IMR-90 (cell line): ENCODE results near the gene LIMS2. TPM values are rescaled to one million over a fixed set of nuclear protein-coding genes. Genes with fewer than 3 reads are reported as not detected.
A peak's percentile ranks its signal among the peaks of the same experiment; 100 is the strongest.

Source experiments
- ATAC-seq: fragments of 200-7000 bp; cut with Tn5 transposase; 2 replicates; pipeline ENCODE4 v1.9.1; 2020; ENCODE audit warnings: low read depth, mild to moderate bottlenecking, moderate library complexity
- BruUV-seq: library from RNA; stranded (reverse); fragments of 400-500 nt; replicated peaks from 2 replicates; lab custom pipeline; 2021; lab: Mats Ljungman, UMichigan
- CTCF ChIA-PET: fragments of 300-600 bp; formaldehyde crosslinking; extraction: SDS; loops from one replicate; lab custom pipeline; 2021; ENCODE audit warnings: antibody characterized with exemption; lab: Yijun Ruan, JAX
- POLR2A ChIA-PET: fragments of 300-600 bp; sonication (Branson Sonifier 250); formaldehyde crosslinking; loops from one replicate; lab custom pipeline; 2022; ENCODE audit warnings: antibody characterized with exemption; ENCODE audit not compliant: unreplicated experiment; lab: Charles Lee
- DNase-seq: peaks from one replicate; pipeline ENCODE4 v3.0.0; 2013
- H2AFZ ChIP-seq: replicated peaks from 2 replicates; pipeline ENCODE3; 2013; ENCODE audit warnings: low read length, mild to moderate bottlenecking; ENCODE audit not compliant: poor library complexity
- H2AK5ac ChIP-seq: 2 replicates; pipeline ENCODE4 v1.6.1; 2013; ENCODE audit warnings: low read depth, low read length, inconsistent platforms
- H2AK9ac ChIP-seq: replicated peaks from 2 replicates; pipeline ENCODE3; 2013; ENCODE audit warnings: mild to moderate bottlenecking, low read depth, low read length, moderate library complexity; ENCODE audit not compliant: poor library complexity
- H2BK120ac ChIP-seq: 2 replicates; pipeline ENCODE4 v1.6.1; 2013; ENCODE audit warnings: low read depth, low read length, inconsistent platforms
- H2BK15ac ChIP-seq: 3 replicates; pipeline ENCODE4 v1.6.1; 2013; ENCODE audit warnings: low read depth, low read length, inconsistent platforms
- H2BK20ac ChIP-seq: 2 replicates; pipeline ENCODE4 v1.6.1; 2013; ENCODE audit warnings: low read depth, mild to moderate bottlenecking, inconsistent platforms, low read length, moderate library complexity
- H2BK5ac ChIP-seq: 2 replicates; pipeline ENCODE4 v1.6.1; 2013; ENCODE audit warnings: mild to moderate bottlenecking, low read depth, low read length, inconsistent platforms; ENCODE audit not compliant: poor library complexity, severe bottlenecking
- H3K14ac ChIP-seq: replicated peaks from 2 replicates; pipeline ENCODE4 v1.6.1; 2013; ENCODE audit warnings: low read depth, low read length, inconsistent platforms
- H3K18ac ChIP-seq: 2 replicates; pipeline ENCODE4 v1.6.1; 2013; ENCODE audit warnings: low read depth, low read length, control low read depth
- H3K23ac ChIP-seq: 2 replicates; pipeline ENCODE4 v1.6.1; 2013; ENCODE audit warnings: low read depth, low read length, inconsistent platforms
- H3K27ac ChIP-seq: 2 replicates; pipeline ENCODE4 v1.5.1; 2013; ENCODE audit warnings: mild to moderate bottlenecking, control low read depth, low read length; ENCODE audit not compliant: insufficient read depth
- H3K27me3 ChIP-seq: 2 replicates; pipeline ENCODE4 v1.6.1; 2013; ENCODE audit warnings: low read length; ENCODE audit not compliant: control insufficient read depth, insufficient read depth
- H3K36me3 ChIP-seq: 2 replicates; pipeline ENCODE4 v1.6.1; 2013; ENCODE audit warnings: low read length, mixed read lengths; ENCODE audit not compliant: control insufficient read depth, insufficient read depth
- H3K4ac ChIP-seq: 2 replicates; pipeline ENCODE4 v1.6.1; 2013; ENCODE audit warnings: low read depth, low read length, inconsistent platforms
- H3K4me1 ChIP-seq: 2 replicates; pipeline ENCODE4 v1.6.1; 2013; ENCODE audit warnings: low read length, mixed read lengths; ENCODE audit not compliant: control insufficient read depth, insufficient read depth
- H3K4me2 ChIP-seq: 2 replicates; pipeline ENCODE4 v1.6.1; 2013; ENCODE audit warnings: low read depth, mild to moderate bottlenecking, control low read depth, low read length, moderate library complexity
- H3K4me3 ChIP-seq: 2 replicates; pipeline ENCODE4 v1.5.1; 2013; ENCODE audit warnings: low read depth, mild to moderate bottlenecking, control low read depth, low read length, moderate library complexity; ENCODE audit not compliant: insufficient read depth
- H3K56ac ChIP-seq: 2 replicates; pipeline ENCODE4 v1.6.1; 2013; ENCODE audit warnings: low read length, inconsistent platforms; ENCODE audit not compliant: insufficient read depth; ENCODE audit errors: extremely low read depth
- H3K79me1 ChIP-seq, 2 experiments: 2 replicates each; pipeline ENCODE4 v1.6.1; 2013; ENCODE audit warnings: low read length in 2 of 2, inconsistent platforms in 1 of 2, low read depth in 1 of 2
- H3K9ac ChIP-seq: 2 replicates; pipeline ENCODE4 v1.6.1; 2013; ENCODE audit warnings: low read depth, low read length, control low read depth
- H3K9me1 ChIP-seq: 2 replicates; pipeline ENCODE4 v1.6.1; 2013; ENCODE audit warnings: low read length, inconsistent platforms; ENCODE audit not compliant: insufficient read depth
- H3K9me3 ChIP-seq: 2 replicates; pipeline ENCODE4 v1.6.1; 2013; ENCODE audit warnings: low read length; ENCODE audit not compliant: control insufficient read depth, insufficient read depth
- H4K20me1 ChIP-seq: 2 replicates; pipeline ENCODE4 v1.6.1; 2013; ENCODE audit warnings: low read length, inconsistent platforms; ENCODE audit not compliant: insufficient read depth
- H4K5ac ChIP-seq: 2 replicates; pipeline ENCODE4 v1.6.1; 2013; ENCODE audit warnings: mild to moderate bottlenecking, low read depth, low read length, control low read depth
- H4K8ac ChIP-seq, 2 experiments: 2 replicates each; pipeline ENCODE4 v1.6.1; 2013; ENCODE audit warnings: low read depth in 2 of 2, low read length in 2 of 2, control low read depth in 1 of 2, inconsistent platforms in 1 of 2
- H4K91ac ChIP-seq: 2 replicates; pipeline ENCODE4 v1.6.1; 2013; ENCODE audit warnings: low read depth, low read length, inconsistent platforms; ENCODE audit not compliant: insufficient read depth
- MAFK ChIP-seq: IDR thresholded peaks from 2 replicates; pipeline ENCODE4 v1.6.1; 2012; ENCODE audit warnings: low read depth, low read length, improper control_type of control experiment
- MXI1 ChIP-seq: IDR thresholded peaks from 2 replicates; pipeline ENCODE4 v1.6.1; 2012; ENCODE audit warnings: low read depth, mild to moderate bottlenecking, low read length, moderate library complexity, borderline replicate concordance
- NFE2L2 ChIP-seq: fragments of 150-350 bp; IDR thresholded peaks from 2 replicates; pipeline ENCODE4 v1.6.1; 2016; ENCODE audit warnings: low read depth, mild to moderate bottlenecking, low read length
- WGBS, 2 experiments: methylation state at CpG; one replicate each; pipeline versions ENCODE4 v1.1.5 to v1.1.7; 2013; ENCODE audit warnings: missing lambda C conversion rate in 2 of 2; ENCODE audit not compliant: insufficient read length in 1 of 2; ENCODE audit errors: extremely low coverage in 2 of 2; 5-methylcytosine and 5-hydroxymethylcytosine counted together
- dilution Hi-C: fragments of 300-500 bp; cut with HindIII; formaldehyde crosslinking; loops from one replicate; pipeline ENCODE4 v1.14.3; 2018; ENCODE audit warnings: low sequenced_read_pairs; ENCODE audit not compliant: unreplicated experiment
- in situ Hi-C: fragments of 300-500 bp; cut with MboI; formaldehyde crosslinking; loops from 3 replicates; pipeline ENCODE4 v1.14.3; 2019; ENCODE audit warnings: low sequenced_read_pairs, inconsistent platforms, mixed read lengths
- intact Hi-C: fragments of 100-400 bp; cut with micrococcal nuclease; formaldehyde crosslinking; loops from 2 replicates; pipeline ENCODE4 v1.10.0; 2022
- polyA plus RNA-seq, 3 experiments: library from polyadenylated mRNA; depleted of rRNA; stranded (reverse); fragments of >200 nt; gene quantifications; 2 replicates each; pipeline ENCODE4 v1.2.3, GENCODE V29; 2012; ENCODE audit warnings: low replicate concordance in 1 of 3
- total RNA-seq: library from RNA; depleted of rRNA; stranded (reverse); fragments of >200 nt; gene quantifications from 2 replicates; pipeline ENCODE4 v1.2.3, GENCODE V29; 2012

Gene LIMS2
- total and polyA plus RNA-seq, 2 of the 4 experiments (the other 2 are of a cell fraction) = 1.3 to 18.8 TPM

- no peak overlapping the region for H3K23ac ChIP-seq
- no peak overlapping the region for H3K27ac ChIP-seq
- H2BK120ac ChIP-seq = no peak overlapping the region
- no peak overlapping the region for H3K56ac ChIP-seq
- peaks cover 17% of the 10 kb centered on the region; the same call in 1 of the 2 replicates for H3K9me1 ChIP-seq
- no peak overlapping the region for H2AK5ac ChIP-seq
- in situ Hi-C loops (no loop called here), dilution Hi-C loops (no loop called here), intact Hi-C loops (loop anchor here (5.0 kb wide), 1 partner anchor 149 kb away; no protein-coding TSS in a partner anchor)
- no peak overlapping the region for H2AFZ ChIP-seq
- CTCF ChIA-PET = no interaction called here
- 0 out of 2 replicates have a peak overlapping the region, but pooled peaks have one; percentile 51 for H3K4ac ChIP-seq
- H2BK5ac ChIP-seq = no peak overlapping the region
- 0 out of 2 replicates have a peak overlapping the region, but pooled peaks have one; percentile 4 for H2BK20ac ChIP-seq
- H4K5ac ChIP-seq = no peak overlapping the region
- H2AK9ac ChIP-seq = peak overlapping the region; percentile 83
- H4K20me1 ChIP-seq = no peaks in the 10 kb centered on the region; the same call in none of the 2 replicates
- H3K4me3 ChIP-seq = no peak overlapping the region
- DNase-seq = no peak
- H3K4me1 ChIP-seq = peaks cover 7% of the 10 kb centered on the region; the same call in 1 of the 2 replicates
- H3K18ac ChIP-seq = no peak overlapping the region
- peaks cover 0 to 16% of the 10 kb centered on the region in 2 experiments; a peak in 2 of 4 replicates for H3K79me1 ChIP-seq
- H3K14ac ChIP-seq = no peak overlapping the region; the same call in 1 of the 2 replicates
- no peak overlapping the region for H2BK15ac ChIP-seq
- no peak overlapping the region for H3K9ac ChIP-seq
- no peak for TF ChIP-seq MAFK
- TF ChIP-seq NFE2L2 = no peak
- TF ChIP-seq MXI1 = no peak
- peaks cover 4% of the 10 kb centered on the region; the same call in 1 of the 2 replicates for H3K36me3 ChIP-seq
- no peak overlapping the region for H3K4me2 ChIP-seq
- no peaks in the 10 kb centered on the region for H3K27me3 ChIP-seq
- no peak overlapping the region; the same call in 1 of the 2 replicates for H4K91ac ChIP-seq
- H4K8ac ChIP-seq = 0 out of 4 replicates have a peak overlapping the region, but pooled peaks of 1 of the 2 experiments have one; percentile 25
- 92% methylated on average over 12 of the region's 24 CpGs; no CpG with 5 or more reads in 1 of the 2 experiments for WGBS, 2 experiments
- POLR2A ChIA-PET = no interaction called here
- ATAC-seq = no peak
- no TSS peak for BruUV-seq
- H3K9me3 ChIP-seq = no peaks in the 10 kb centered on the region
Measured at GRCh38 chr2:127646487-127647241, 28.7 kb downstream of the LIMS2 start.
